LNCAP (cell line): ENCODE results near the gene PPM1H.

ENCODE experiments used
- CTCF ChIP-seq: fragments of 450-650 bp; IDR thresholded peaks from 2 replicates; pipeline ENCODE4 v1.5.1; 2017; ENCODE audit warnings: mild to moderate bottlenecking

PPM1H gene

DNA sequence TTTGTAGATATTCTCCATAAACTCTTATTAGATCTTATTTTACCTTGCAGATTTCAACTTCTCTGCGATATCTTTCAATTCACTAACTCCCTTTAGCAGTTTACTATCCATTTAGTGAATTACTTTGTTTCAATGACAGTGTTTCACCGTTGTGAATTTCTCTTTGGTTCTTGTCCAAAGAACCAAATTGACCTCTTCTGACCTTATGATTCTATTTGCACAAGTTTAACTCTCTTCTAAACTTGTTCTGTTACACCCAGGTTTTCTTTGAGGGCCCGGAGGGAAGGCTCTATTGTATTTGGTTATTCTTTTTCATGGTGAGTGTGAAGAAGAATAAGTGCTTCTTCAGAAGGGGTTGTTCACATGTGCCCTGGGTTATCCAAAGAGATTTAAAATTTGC lies 281.6 kb downstream of the PPM1H start:
- no peak for TF ChIP-seq CTCF

GRCh38 chr12:62651138-62651537 lies 283.8 kb downstream of the PPM1H start:
- no peak for TF ChIP-seq CTCF

- no peak for TF ChIP-seq CTCF
Observed at GRCh38 chr12:62649412-62650138, 285.4 kb downstream of the PPM1H start.

GRCh38 chr12:62647586-62647985 lies 287.4 kb downstream of the PPM1H start:
- TF ChIP-seq CTCF = no peak

GRCh38 chr12:62646566-62646965 lies 288.4 kb downstream of the PPM1H start:
- TF ChIP-seq CTCF = no peak

- no peak for TF ChIP-seq CTCF
Observed at GRCh38 chr12:62643486-62643885, 291.5 kb downstream of the PPM1H start.

DNA sequence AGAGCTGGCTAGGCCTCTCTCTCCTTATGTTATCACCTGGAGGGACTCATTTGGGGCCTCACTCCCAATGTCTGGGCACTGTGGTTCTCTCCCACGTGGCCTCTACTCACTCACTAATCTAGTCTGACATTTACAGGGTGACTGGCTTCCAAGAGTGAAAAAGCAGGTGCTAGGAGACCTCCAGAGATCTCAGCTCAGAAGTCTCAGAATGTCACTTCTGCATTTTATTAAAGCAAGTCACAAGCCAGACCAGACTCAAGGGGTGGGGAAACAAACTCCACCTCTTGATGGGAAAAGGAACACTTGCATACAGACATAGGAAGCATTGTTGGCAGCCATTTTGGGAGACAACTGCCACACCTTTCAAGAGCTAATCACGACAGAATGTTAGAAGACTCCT lies 292.5 kb downstream of the PPM1H start:
- no peak for TF ChIP-seq CTCF
